ENCODE results near the gene DPYSL4.

The DPYSL4 gene

DNA sequence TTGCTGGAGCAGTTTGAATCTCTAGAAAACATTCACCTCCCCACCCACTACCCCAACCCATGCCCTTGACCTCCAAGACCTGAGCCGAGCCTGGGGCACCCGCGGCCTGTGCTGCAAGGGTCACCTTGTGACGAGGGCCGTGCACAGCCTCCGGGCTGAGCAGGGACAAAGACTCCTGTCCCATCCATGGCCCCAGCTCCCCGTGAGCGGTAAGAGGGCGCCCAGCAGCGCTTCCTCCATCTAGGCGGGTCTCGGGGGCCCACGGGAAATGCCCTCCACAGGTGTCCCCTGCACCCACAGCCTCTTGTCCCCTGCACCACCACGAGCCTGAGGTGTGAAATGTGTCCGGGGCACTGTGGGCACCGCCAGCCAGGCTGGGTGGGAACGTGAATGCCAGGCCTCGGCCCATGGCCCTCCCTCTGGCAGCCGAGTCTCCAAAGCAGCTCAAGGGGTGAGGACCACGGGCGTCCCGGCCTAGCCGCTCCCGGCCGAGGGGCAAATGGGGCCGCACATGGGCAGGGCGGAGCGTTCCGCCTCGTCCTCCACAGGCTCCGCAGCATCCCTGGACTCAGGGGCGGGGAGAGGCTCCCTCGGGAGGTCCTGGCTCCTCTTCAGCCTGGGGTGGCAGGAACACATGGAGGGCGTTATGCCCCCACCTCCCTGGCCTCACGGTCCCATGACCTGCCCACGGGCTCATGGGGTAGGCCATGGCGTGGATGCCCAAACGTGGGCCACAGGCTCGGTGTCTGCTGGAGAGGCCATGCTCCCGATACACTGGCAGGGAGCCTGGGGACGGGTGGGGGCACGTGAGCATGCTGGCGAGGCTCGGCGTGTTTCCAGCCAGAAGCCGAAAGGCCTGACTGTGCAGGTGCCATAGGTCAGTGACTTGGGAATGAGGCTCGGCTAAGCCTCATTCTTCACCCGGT is 21.1 kb downstream of the DPYSL4 start:
- no peaks in the 10 kb centered on the region for H3K27me3 ChIP-seq
- TF ChIP-seq, protein P1, sequence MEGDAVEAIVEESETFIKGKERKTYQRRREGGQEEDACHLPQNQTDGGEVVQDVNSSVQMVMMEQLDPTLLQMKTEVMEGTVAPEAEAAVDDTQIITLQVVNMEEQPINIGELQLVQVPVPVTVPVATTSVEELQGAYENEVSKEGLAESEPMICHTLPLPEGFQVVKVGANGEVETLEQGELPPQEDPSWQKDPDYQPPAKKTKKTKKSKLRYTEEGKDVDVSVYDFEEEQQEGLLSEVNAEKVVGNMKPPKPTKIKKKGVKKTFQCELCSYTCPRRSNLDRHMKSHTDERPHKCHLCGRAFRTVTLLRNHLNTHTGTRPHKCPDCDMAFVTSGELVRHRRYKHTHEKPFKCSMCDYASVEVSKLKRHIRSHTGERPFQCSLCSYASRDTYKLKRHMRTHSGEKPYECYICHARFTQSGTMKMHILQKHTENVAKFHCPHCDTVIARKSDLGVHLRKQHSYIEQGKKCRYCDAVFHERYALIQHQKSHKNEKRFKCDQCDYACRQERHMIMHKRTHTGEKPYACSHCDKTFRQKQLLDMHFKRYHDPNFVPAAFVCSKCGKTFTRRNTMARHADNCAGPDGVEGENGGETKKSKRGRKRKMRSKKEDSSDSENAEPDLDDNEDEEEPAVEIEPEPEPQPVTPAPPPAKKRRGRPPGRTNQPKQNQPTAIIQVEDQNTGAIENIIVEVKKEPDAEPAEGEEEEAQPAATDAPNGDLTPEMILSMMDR (IDR thresholded peaks at IDR 0.05), result no peak
- no peaks in the 10 kb centered on the region for H3K9me3 ChIP-seq
- no peak overlapping the region for H3K4me3 ChIP-seq (ENCODE audit: low read depth in 1 of 2, low read length in 1 of 2)
- no peak overlapping the region for H3K27ac ChIP-seq
- H3K4me1 ChIP-seq (ENCODE audit: control insufficient read depth in 1 of 2, insufficient read depth in 1 of 2, low read depth in 1 of 2, low read length in 1 of 2), result no peaks in the 10 kb centered on the region
- H3K36me3 ChIP-seq, result peaks cover 10% of the 10 kb centered on the region

DNA sequence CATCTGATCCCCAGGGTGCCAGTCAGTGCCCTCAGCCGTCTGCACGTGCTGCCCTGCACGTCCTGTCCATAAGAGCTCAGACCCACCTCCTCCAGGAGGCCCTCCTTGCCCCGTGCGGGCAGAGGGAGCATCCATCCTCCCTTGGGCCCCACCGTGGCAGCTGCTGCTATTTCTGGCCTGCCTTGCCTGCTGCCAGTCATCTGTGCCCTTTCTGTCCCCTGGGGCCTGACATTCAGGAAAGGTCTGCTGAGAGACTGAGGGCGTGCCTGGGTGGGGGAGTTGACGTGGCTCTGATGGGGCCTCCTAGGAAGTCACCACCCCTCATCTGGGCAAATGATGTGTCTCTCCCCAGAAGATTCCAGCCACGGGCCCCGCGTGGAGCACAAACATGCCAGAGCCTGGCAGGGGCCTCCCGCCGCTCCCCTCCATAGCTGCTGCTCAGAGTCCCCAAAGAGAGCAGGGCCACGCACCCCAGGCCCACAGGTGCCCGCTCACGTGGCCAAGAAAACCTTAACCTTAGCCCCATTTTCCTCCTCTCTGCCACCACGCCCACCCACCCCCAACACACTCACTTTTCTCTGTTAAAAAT is 21.8 kb downstream of the DPYSL4 start:
- Histone ChIP-seq H3K4me3 (ENCODE audit: low read depth in 1 of 2, low read length in 1 of 2) (no peak overlapping the region), H3K4me1 (ENCODE audit: control insufficient read depth in 1 of 2, insufficient read depth in 1 of 2, low read depth in 1 of 2, low read length in 1 of 2) (no peaks in the 10 kb centered on the region), H3K27ac (no peak overlapping the region), H3K9me3 (no peaks in the 10 kb centered on the region), H3K36me3 (peaks cover 10% of the 10 kb centered on the region), H3K27me3 (no peaks in the 10 kb centered on the region)
- TF ChIP-seq, protein P1 (IDR thresholded peaks at IDR 0.05), result no peak

DNA sequence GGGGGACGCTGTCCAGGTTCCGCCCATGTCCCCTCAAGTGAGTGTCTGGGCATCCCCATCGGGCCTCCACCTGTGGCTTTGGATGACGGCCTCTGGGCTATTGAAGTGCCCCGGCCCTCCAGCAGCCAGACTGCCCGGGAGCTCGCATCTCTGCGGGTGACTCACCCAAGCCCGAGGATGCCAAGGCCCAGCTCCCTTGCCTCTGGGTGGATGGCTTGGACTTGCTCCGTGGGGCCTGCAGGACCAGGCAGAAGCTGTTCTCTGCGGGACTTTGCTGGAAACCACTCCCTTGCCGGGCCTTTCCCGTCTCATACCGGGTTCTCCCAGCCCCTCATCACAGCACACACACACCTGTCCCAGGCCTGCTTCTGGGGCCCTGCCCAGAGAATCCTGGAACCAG is 22.4 kb downstream of the DPYSL4 start:
- no peaks in the 10 kb centered on the region for H3K9me3 ChIP-seq
- TF ChIP-seq, protein P1 (IDR thresholded peaks at IDR 0.05), result no peak
- H3K4me3 ChIP-seq (ENCODE audit: low read depth in 1 of 2, low read length in 1 of 2), result no peak overlapping the region
- no peaks in the 10 kb centered on the region for H3K4me1 ChIP-seq (ENCODE audit: control insufficient read depth in 1 of 2, insufficient read depth in 1 of 2, low read depth in 1 of 2, low read length in 1 of 2)
- H3K27ac ChIP-seq, result no peak overlapping the region
- no peaks in the 10 kb centered on the region for H3K27me3 ChIP-seq
- H3K36me3 ChIP-seq, result peaks cover 10% of the 10 kb centered on the region

DNA sequence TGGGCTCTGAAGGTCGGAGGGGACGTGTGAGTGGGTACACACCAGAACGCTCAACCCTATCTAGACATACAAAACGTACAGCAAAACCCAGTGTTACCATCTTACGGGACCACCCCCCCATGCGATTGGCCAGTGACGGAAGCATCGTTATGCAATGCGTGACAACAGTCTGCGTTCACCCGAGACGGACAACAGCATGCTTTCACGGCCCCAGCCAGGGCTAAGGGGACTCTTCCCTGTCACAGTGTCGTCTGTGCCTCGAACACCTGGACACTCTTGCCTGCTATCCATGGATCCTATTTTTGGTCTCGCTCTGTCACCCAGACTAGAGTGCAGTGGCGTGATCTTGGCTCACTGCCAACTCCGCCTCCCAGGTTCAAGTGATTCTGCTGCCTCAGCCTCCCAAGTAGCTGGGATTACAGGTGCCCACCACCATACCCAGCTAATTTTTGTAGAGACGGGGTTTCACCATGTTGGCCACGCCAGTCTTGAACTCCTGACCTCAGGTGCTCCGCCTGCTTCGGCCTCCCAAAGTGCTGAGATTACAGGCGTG is 23.3 kb downstream of the DPYSL4 start:
- Histone ChIP-seq H3K4me1 (ENCODE audit: control insufficient read depth in 1 of 2, insufficient read depth in 1 of 2, low read depth in 1 of 2, low read length in 1 of 2) (no peaks in the 10 kb centered on the region), H3K27ac (no peak overlapping the region), H3K27me3 (no peaks in the 10 kb centered on the region), H3K4me3 (ENCODE audit: low read depth in 1 of 2, low read length in 1 of 2) (no peak overlapping the region), H3K36me3 (peaks cover 10% of the 10 kb centered on the region), H3K9me3 (no peaks in the 10 kb centered on the region)
- TF ChIP-seq, protein P1 (IDR thresholded peaks at IDR 0.05), result no peak

- Histone ChIP-seq H3K4me3 (ENCODE audit: low read depth in 1 of 2, low read length in 1 of 2) (no peak overlapping the region), H3K4me1 (ENCODE audit: control insufficient read depth in 1 of 2, insufficient read depth in 1 of 2, low read depth in 1 of 2, low read length in 1 of 2) (no peaks in the 10 kb centered on the region), H3K36me3 (peaks cover 10% of the 10 kb centered on the region), H3K9me3 (no peaks in the 10 kb centered on the region), H3K27me3 (no peaks in the 10 kb centered on the region), H3K27ac (no peak overlapping the region)
- TF ChIP-seq, protein P1 (IDR thresholded peaks at IDR 0.05), result no peak
Measured at GRCh38 chr10:132210766-132211165, 24.0 kb downstream of the DPYSL4 start.

Measured in neutrophil (primary cell).